Peyer's patch (tissue), 4 donors: Measurements from ENCODE around the gene PPP2R2C.

Source experiments
- CTCF ChIP-seq, 6 experiments: fragments of 450-650 bp in 4 of 6; fragments of 200-600 bp in 2 of 6; sonication (generic) in 1 of 6; IDR thresholded peaks; one replicate each; pipeline ENCODE4 v1.5.1; 2017 to 2019; ENCODE audit warnings: antibody characterized with exemption in 6 of 6, mild to moderate bottlenecking in 3 of 6, moderate library complexity in 1 of 6
- POLR2A ChIP-seq, 2 donors: fragments of 450-650 bp; IDR thresholded peaks; one replicate each; pipeline ENCODE4 v1.5.1; 2017; ENCODE audit warnings: antibody characterized with exemption in 2 of 2, mild to moderate bottlenecking in 2 of 2, moderate library complexity in 2 of 2

DNA sequence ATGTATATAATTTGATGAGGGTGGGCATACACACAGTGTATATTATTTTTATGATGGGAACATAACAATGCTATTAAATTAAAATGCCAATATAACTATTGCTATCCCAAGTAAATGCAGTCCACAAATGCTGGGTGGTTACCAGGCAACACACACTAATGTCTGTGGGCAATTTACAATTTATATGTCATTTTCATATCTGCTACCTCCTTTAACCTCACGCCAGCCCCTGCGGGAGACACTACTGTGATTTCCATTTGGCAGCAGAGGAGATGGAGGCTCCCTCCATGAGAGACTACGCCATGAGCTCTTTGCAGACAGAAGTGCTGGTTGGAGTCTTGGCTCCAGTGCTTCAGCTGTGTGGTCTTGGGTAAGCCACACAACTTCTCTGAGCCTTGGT, 87.9 kb downstream of the PPP2R2C start:
- TF ChIP-seq CTCF (IDR thresholded peaks at IDR 0.05), result no peak
- no peak for TF ChIP-seq POLR2A (IDR thresholded peaks at IDR 0.05)
